Measurements from ENCODE around the gene RAB11FIP3. TPM values are rescaled to one million over a fixed set of nuclear protein-coding genes. Genes with fewer than 3 reads are reported as not detected.

RAB11FIP3 gene
- polyA plus RNA-seq, 1 of the 3 experiments (the other 2 are of a cell fraction), result 24.8 TPM

DNA sequence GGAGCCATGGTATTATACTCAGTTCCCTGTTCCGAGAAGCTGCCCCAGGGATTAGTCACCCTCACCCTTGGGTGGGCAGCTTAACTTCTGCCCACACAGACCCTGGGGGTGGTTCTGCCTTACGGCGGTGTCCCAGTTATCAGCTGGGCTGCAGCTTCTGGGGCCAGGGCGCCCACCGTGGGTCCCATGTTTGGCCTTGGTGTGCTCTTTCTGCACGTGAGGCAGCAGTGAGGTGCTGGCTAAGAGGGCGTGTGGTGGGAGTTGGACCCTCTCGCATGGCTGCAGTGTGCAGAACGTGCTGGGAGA lies 46.7 kb downstream of the RAB11FIP3 start:
- ChIA-PET CTCF (interaction anchor here (1.5 kb wide), 1 partner anchor 15 kb away, joined by 3 read pairs; no protein-coding TSS in a partner anchor), POLR2A (no interaction called here)
- Histone ChIP-seq H3K4me3 (ENCODE audit: low read depth in 2 of 2, low read length in 1 of 2) (no peak overlapping the region), H3K27me3 (ENCODE audit: insufficient read depth) (no peaks in the 10 kb centered on the region), H3F3A (replicated peaks; ENCODE audit: insufficient read depth) (no peaks in the 10 kb centered on the region), H4K20me1 (ENCODE audit: insufficient read depth) (0 out of 2 replicates have a peak, but pooled peaks cover 6% of the 10 kb centered on the region), H3K9ac (no peak overlapping the region), H3K27ac (ENCODE audit: low read depth in 2 of 2, low read length in 1 of 2) (no peak overlapping the region), H3K9me2 (no peaks in the 10 kb centered on the region), H3K9me3 (no peaks in the 10 kb centered on the region), H3K79me2 (ENCODE audit: insufficient read depth) (peaks cover 15% of the 10 kb centered on the region), H3K36me3 (replicated peaks in 1 of 2; ENCODE audit: control insufficient read depth in 1 of 2, insufficient read depth in 2 of 2, low read length in 1 of 2) (peaks cover 0 to 8% of the 10 kb centered on the region in 2 experiments), H2AFZ (ENCODE audit: low read depth) (no peak overlapping the region), H3K4me1 (ENCODE audit: control insufficient read depth in 1 of 2, insufficient read depth in 2 of 2, low read depth in 1 of 2, low read length in 1 of 2) (peaks cover 3 to 7% of the 10 kb centered on the region in 2 experiments; a peak in 1 of 4 replicates), H3K4me2 (no peak overlapping the region)
- no peak for DNase-seq
- 62% methylated on average over 2 of the region's 9 CpGs for WGBS (ENCODE audit: low lambda C conversion rate)
- TF ChIP-seq CHD2 (IDR thresholded peaks at IDR 0.05; ENCODE audit: low read length, partially characterized antibody) (no peak), ELF1 (IDR thresholded peaks at IDR 0.05) (no peak), TCF12 (IDR thresholded peaks at IDR 0.05) (no peak), TEAD4 (IDR thresholded peaks at IDR 0.05; ENCODE audit: borderline replicate concordance, insufficient read depth) (no peak), FOXM1 (IDR thresholded peaks at IDR 0.05; ENCODE audit: low read depth) (no peak), MEF2A (IDR thresholded peaks at IDR 0.05; ENCODE audit: borderline replicate concordance, low read depth) (no peak), EZH2phosphoT487 (IDR thresholded peaks at IDR 0.05; ENCODE audit: borderline replicate concordance, low read depth) (no peak), GATA2 (CRISPR knock-in tag; IDR thresholded peaks at IDR 0.05) (no peak), FOXJ3 (CRISPR knock-in tag; IDR thresholded peaks at IDR 0.05) (no peak), POLR2AphosphoS5 (IDR thresholded peaks at IDR 0.05; ENCODE audit: low read depth, low read length) (no peak), SMC3 (IDR thresholded peaks at IDR 0.05; ENCODE audit: low read depth, low read length) (no peak), TAF1 (IDR thresholded peaks at IDR 0.05; ENCODE audit: borderline replicate concordance, low read depth, low read length) (no peak), RFX5 (IDR thresholded peaks at IDR 0.05; ENCODE audit: low read length) (no peak), MXI1 (IDR thresholded peaks at IDR 0.05; ENCODE audit: low read depth, low read length) (no peak), NFIC (IDR thresholded peaks at IDR 0.05; ENCODE audit: borderline replicate concordance) (no peak)
- TF ChIP-seq, protein P1, sequence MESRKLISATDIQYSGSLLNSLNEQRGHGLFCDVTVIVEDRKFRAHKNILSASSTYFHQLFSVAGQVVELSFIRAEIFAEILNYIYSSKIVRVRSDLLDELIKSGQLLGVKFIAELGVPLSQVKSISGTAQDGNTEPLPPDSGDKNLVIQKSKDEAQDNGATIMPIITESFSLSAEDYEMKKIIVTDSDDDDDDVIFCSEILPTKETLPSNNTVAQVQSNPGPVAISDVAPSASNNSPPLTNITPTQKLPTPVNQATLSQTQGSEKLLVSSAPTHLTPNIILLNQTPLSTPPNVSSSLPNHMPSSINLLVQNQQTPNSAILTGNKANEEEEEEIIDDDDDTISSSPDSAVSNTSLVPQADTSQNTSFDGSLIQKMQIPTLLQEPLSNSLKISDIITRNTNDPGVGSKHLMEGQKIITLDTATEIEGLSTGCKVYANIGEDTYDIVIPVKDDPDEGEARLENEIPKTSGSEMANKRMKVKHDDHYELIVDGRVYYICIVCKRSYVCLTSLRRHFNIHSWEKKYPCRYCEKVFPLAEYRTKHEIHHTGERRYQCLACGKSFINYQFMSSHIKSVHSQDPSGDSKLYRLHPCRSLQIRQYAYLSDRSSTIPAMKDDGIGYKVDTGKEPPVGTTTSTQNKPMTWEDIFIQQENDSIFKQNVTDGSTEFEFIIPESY (IDR thresholded peaks at IDR 0.05; ENCODE audit: borderline replicate concordance, low read depth), result no peak
- TF ChIP-seq, protein P2, sequence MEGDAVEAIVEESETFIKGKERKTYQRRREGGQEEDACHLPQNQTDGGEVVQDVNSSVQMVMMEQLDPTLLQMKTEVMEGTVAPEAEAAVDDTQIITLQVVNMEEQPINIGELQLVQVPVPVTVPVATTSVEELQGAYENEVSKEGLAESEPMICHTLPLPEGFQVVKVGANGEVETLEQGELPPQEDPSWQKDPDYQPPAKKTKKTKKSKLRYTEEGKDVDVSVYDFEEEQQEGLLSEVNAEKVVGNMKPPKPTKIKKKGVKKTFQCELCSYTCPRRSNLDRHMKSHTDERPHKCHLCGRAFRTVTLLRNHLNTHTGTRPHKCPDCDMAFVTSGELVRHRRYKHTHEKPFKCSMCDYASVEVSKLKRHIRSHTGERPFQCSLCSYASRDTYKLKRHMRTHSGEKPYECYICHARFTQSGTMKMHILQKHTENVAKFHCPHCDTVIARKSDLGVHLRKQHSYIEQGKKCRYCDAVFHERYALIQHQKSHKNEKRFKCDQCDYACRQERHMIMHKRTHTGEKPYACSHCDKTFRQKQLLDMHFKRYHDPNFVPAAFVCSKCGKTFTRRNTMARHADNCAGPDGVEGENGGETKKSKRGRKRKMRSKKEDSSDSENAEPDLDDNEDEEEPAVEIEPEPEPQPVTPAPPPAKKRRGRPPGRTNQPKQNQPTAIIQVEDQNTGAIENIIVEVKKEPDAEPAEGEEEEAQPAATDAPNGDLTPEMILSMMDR (IDR thresholded peaks at IDR 0.05), result no peak
- TF ChIP-seq, protein P3, sequence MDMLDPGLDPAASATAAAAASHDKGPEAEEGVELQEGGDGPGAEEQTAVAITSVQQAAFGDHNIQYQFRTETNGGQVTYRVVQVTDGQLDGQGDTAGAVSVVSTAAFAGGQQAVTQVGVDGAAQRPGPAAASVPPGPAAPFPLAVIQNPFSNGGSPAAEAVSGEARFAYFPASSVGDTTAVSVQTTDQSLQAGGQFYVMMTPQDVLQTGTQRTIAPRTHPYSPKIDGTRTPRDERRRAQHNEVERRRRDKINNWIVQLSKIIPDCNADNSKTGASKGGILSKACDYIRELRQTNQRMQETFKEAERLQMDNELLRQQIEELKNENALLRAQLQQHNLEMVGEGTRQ (IDR thresholded peaks at IDR 0.05; ENCODE audit: borderline replicate concordance, low read depth, low read length), result no peak
